NCI-H226 (cell line): ENCODE data around the gene S100P.
"Not testable (repeated sequence)": the region's sequence is repeated elsewhere in the genome, so short reads cannot be mapped to it uniquely, and the experiment has no call there.

ENCODE experiments used
- DNase-seq: peaks from one replicate; pipeline ENCODE4 v3.0.0-alpha.2; 2015

S100P gene

DNA sequence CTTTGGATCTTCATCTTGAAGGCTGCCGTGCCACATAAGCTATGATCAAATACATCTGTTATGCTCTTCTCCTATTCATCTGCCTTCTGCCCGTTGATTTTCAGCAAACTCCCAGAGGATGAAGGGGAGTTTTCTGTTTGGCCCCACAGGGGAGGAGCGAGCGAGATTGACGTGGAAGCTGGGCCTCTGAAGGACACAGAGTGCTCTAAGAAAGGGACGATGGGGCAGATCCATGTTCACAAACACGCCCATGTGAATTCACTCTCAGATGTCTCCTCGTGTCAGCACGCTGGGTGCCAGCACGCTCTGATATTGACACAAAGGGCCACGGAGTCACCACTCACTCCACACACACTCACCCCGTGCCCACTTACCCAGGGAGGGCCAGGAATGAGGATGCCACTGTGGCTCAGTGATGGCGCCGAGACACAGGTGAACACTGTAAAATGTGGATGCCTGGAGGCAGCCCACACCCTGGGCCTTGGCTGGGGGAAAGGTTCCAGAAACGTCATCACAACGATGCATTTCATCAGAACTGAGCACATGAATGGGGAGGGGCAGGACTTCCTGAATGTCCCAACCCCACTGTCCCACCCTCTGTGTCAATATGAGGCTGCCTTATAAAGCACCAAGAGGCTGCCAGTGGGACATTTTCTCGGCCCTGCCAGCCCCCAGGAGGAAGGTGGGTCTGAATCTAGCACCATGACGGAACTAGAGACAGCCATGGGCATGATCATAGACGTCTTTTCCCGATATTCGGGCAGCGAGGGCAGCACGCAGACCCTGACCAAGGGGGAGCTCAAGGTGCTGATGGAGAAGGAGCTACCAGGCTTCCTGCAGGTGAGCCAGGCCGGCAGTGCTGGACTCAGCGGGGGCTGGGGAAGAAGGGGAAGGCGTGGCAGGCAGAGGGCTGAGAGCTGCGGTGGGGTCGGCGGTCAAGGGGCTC is at the start of gene S100P:
TSS of gene S100P (plus strand) at position 648 of the 946 bp plus-strand sequence. CDS start at position 703, 55 bp downstream.
- DNase-seq: no peak

DNA sequence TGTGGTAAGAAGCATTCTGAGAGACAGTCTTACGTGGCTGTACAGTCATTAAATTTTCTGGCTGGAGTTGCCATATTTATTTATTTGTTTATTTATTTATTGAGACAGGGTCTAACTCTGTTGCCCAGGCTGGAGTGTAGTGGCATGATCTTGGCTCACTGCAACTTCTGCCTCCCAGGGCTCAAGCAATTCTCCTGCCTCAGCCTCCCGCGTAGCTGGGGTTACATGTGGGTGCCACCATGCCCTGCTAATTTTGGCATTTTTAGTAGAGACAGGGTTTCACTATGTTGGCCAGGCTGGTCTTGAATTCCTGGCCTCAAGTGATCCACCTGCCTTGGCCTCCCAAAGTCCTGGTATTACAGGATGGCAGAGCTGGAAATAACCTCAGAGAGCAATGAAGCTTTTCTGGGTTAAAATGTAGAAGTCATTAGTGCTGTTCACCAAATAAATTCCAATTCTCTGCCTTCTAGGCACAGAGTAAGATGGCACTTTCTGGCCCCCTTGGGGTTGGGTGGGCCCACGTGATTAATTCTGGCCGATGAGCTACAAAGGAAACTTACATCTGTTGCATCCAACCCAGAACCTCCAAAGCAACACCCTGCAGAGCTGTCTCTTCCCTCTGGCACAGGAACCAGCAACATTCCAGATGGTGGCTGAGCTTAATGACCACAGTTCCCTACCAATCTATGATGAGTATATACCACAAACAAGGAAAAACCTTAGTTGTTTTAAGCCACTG is 48.7 kb upstream of the S100P start:
- no peak for DNase-seq

DNA sequence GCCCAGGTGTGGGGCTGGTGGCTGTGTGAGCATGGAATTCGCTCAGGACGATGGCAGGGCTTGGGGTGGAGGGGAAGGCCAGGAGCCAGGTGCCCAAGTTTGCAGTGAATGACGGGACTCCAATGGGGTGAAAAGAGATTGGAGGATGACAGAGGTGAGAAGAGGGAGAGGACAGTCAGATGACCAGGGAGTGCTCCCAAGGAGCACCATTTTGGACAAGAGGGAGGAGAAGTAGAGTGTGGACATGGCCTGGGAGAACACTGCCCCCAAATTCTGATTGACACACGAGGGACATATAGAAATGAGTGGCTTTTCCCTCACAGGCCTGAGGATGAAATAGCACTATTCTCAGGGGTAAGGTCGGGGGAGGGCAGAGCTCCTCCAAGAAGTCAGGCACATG is 46.5 kb upstream of the S100P start:
- no peak for DNase-seq

DNA sequence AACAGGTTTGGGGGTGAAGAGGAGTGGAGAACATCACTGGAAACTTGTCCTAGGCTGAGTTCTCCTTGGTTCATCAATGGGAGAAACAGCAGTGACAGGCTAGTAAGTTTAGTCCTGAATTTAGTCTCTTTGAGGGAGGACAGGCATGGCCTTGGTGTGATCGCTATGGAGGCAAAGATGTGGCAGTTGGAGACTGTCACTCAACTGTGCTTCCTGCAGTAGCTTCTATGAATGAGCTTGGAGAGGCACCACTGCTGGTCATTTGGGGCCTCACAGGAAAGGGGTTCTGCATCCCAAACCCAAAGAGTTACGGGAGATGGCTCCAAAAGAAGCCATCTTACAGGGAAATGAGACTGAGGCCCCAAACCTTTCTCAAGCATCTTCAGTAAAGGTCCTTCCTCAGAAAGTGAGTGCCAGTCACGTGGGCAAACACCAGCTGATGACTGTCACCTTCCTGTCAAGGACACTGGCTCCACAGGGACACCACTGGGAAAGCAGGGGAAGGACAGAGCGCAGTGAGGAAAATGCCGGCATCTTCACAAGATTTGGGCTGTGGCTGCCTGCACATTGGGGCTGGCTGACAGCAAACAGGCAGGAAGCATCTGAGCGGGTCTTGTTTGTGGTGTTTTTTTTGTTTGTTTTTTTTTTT is 46.0 kb upstream of the S100P start:
- DNase-seq: no peak

DNA sequence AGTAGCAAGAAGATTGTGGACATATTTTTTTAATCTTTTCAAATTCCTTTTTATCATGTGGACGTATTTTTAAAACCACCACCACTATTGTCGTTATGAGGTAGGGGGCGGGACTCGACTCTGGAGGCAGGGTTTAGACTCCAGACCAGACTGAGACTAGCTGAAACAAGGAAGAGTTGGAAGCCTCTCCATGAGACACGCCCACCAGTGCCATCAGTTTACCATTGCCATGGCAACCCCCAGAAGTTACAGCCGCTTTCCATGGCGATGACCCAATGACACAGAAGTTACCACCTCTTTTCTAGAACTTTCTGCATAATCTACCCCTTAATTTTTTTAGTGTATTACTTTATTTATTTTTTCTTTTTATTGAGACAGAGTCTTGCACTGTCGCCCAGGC is 44.5 kb upstream of the S100P start:
- DNase-seq: no peak

DNA sequence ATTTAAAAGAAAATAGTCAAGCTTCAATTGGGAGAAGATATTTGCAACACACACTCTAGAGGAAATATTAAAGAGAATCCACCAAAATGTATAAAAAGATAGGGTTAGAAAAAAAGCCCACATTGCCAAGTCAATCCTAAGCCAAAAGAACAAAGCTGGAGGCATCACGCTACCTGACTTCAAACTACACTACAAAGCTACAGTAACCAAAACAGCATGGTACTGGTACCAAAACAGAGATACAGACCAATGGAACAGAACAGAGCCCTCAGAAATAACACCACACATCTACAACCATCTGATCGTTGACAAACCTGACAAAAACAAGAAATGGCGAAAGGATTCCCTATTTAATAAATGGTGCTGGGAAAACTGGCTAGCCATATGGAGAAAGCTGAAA is 39.5 kb upstream of the S100P start:
- not testable (repeated sequence) for DNase-seq

DNA sequence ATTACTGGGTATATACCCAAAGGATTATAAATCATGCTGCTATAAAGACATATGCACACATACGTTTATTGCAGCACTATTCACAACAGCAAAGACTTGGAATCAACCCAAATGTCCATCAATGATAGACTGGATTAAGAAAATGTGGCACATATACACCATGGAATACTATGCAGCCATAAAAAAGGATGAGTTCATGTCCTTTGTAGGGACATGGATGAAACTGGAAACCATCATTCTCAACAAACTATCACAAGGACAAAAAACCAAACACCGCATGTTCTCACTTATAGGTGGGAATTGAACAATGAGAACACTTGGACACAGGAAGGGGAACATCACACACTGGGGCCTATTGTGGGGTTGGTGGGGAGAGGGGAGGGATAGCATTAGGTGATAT is 38.4 kb upstream of the S100P start:
- DNase-seq: not testable (repeated sequence)

DNA sequence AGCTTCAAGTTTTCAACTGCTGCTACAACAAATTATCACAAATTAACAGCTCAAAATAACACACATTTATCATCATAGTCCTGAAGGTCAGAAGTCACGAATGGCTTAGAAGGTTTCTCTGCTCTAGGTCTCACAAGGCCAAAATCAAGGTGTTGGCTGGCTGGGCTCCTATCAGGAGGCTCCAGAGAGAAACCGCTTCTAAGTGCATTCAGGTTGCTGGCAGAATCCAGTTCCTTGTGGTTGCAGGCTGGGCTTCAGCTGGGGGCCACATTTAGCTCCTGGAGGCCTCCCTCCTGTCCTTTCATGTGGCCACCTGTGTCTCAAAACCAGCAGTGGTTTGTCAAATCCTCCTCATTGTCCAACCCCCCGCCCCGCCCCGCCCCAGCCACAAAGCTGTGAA is 37.8 kb upstream of the S100P start:
- no peak for DNase-seq

DNA sequence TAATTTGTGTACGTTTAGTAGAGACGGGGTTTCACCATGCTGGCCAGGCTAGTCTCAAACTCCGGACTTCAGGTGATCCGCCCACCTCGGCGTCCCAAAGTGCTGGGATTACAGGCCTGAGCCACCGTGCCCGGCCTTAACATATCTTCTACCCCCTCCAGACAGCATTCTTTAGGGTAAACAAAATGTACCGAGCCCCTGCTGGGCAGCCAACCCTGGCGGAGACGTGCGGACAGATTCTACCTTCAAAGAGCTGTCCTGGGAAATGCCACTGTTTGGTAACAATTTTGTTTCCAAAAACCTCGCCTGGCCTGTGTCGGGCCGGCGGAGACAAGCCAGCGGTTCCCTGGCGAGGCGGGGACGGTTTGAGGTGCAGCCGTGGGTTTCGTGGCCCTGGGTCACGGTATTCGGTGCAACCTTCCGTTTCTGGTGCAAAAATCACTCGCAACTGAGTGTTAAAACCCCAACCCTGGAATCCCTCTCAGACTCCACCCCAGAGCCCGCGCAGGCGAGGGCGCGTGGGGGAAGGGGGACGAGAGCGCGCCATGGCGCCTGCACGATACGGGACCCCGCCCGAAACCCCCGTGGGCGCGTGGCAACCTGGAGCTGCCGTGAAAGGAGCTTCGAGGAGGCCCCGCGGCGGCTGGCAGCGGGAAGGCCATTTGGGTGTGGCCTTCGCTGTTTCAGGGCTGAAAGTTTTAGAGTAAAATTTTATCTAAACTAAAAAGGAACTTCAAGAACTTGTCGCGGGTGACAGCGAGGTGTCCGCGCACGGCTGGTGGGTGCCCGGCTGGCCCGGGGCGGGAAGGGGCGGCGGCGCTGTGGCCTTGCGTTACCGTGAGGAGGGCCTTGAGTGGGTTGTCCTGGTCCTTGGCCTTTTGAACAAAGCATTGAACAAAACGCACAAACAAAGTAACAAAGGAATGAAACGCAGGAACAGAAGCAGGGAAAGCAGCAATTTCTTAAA is 36.2 kb upstream of the S100P start:
- no peak for DNase-seq

DNA sequence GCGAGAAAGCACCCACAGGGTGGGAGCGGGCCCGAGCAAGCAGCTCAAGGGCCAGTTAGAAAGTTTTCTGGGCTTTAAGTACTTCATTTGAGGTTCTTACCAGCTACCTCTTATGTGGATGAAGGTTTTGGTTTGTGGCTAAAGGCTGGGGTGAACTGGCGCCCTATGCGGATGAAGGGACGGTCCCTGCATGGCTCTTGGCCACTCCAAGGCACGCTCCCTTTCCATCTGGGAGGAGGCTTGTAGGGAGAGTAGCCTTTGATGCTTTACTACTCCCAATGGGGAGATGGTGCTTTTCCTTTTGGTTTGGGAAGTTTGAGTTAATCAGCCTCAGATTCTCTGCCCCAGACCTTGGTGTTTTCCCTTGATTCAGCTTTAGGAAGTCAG is 35.5 kb upstream of the S100P start:
- DNase-seq: no peak

DNA sequence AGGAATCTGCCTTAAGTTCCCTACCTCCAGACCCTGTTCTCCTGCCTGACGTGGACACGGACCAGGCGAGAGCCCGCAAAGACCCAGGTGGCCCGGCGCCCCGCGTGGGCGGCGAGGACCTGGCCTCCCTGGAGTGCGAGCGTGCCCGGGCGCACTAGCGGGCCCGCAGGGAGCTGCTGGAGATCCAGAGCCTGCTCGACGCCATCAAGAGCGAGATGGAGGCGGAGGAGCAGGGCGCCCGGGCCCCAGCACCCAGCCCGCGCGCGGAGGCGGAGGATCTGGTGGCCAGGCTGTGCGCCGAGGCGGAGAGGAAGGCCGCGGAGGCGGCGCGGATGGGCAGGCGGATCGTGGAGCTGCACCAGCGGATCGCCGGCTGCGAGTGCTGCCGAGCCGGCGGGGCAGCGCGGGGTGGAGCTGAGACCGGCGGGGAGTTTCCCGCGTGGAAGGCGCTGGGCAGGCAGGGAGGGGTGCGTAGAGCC is 35.0 kb upstream of the S100P start:
- DNase-seq: no peak

DNA sequence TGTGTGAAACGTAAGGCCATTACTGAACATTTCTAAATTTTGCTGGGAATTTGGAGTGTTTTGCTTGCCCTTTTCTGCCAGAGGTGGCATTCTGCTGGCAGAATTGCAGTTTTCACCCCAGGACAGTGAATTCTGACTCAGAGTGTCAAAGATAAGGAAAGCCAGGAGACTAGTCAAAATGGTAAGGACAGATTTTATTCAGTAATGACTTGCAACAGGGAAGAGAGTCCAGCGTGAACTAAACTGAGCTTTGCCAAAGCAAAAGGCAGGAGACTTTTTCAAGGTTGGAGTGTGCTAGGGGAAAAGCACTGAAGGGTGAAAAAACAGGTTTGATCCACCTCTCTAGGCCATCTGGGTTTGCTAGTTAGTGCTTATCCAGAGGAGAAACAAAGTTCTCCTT is 33.8 kb upstream of the S100P start:
- no peak for DNase-seq

DNA sequence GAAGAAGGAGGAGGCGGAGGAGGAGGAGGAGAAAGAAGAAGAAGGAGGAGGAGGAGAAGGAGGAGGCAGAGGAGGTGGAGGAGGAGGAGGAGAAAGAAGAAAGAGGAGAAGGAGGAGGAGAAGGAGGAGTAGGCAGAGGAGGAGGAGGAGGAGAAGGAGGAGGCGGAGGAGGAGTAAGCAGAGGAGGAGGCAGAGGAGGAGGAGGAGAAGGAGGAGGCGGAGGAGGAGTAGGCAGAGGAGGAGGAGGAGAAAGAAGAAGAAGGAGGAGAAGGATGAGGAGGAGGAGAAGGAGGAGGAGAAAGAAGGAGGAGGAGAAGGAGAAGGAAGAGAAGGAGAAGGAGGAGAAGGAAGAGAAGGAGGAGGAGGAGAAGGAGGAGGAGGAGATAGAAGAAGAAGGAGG is 33.2 kb upstream of the S100P start:
- peak; percentile 55 for DNase-seq

DNA sequence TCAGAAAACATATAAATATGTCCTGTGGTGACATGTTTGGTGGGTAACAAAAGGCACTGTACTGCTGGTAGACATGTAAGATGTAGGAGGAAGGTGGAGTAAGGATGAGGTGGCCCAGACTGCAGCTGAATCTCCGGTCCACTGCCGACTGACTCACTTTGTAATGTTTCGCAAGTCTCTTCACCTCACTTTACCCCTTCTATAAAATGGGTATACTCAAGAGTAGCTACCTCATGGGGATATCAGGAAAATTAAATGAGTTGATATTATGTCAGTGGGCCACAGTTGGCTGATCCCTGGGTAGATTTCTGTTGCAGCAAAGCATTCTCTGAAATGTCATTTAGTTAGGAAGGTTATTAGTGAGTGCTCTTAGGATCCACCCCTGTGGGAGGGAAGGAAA is 31.1 kb upstream of the S100P start:
- no peak for DNase-seq

DNA sequence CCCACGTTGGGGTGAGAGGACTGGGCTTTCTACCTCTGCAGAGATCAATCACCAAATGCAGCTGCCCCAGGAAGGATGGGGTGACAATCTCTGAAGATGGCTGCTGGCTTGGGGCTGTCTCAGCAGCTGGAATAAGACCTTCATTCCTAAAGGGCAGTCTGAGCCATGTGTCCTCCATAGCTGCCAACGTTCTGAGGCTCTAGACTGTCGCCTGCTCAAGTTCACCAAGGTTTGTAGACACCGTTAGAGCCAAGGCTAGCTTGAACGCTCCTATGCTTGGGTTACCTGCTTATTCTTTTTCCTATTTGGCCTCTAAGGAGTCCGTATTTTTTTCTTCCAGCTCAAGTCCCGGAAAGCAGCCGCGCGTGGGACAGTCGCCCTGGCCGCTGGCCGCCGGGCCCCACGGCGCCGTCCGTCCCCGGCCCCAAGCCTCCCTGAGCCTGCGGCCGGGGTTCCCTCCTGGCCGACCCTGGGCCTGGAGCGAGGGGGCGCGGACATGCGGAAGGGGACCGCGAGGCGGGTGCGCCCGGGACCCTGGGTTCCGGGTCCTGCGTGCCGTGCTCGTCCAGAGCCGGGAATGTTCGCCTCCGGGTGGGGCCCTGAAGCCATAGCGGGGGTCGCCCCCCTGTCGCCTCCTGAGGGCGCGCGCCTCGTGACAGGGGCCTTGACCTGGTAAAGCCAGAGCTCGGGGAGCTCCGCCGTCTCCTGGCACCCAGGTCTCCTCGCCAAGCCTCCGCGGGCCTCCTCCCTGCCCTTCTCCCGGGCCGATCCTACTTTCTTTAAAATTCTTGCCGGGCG is 29.9 kb upstream of the S100P start:
- no peak for DNase-seq

DNA sequence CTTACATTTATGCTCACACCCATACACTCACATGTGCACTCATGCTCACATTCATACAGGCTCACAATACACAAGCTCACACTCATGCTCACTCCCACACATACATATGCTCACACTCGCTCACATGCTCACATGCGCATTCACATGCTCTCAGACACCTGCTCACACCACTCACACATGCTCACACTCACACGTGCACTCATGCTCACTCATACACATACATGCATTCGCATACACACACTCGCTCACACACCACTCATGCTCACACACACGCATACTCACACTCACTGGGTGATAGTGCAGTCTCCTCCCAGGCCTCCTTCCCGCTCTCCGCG is 28.4 kb upstream of the S100P start:
- no peak for DNase-seq

DNA sequence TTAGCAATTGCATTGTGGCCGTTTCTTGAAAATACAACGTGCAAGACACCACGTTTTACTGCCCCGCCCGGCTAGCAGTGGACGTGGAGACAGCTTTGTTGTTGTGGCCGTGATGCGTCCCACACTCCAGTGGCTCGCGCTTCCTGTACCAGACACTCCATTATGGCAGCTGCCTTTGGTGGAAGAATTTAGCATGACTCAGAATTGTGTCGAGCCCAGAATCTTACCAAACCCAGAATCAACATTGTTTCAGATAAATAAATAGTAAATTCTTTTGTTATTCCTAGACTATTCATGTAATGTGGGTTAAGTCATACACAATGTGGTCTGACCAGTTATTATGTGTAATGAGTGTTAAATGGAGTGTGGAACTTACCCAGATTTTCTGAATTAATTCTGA is 25.3 kb upstream of the S100P start:
- no peak for DNase-seq

DNA sequence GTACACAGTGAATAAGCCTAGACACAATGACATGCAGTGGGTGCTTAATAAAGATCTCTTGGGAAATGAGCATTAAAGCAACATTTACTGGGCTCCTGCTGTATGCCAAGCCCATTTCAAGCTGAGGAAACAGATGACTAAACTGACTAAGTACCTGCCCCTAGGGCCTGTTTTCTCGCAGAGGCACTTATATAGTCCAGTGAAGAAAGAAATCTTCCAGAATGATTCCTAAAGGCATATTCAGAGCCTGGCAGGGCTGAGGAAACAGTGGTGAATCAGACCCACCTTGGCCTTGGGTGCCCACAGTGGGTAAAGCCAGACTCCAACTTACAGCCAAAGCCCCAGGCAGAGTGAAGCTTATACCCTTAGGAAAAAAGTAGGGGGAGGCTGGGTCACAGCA is 22.0 kb upstream of the S100P start:
- DNase-seq: peak; percentile 14

DNA sequence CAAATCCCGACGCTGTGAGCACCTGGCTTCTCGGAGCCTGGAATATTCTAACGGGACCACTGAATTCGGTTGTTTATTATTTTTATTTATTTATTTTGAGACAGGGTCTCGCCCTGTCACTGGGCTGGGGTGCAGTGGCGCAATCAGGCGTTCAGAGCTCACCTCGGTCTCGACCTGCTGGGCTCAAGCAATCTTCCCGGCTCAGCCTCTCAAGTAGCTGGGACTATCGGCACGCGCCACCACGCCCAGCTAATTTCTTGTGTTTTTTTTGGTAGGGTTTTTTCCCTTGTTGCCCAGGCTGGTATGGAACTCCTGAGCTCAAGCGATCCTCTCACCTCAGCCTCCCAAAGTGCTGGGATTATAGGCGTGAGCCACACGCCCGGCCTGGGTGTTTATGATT is 21.5 kb upstream of the S100P start:
- no peak for DNase-seq

DNA sequence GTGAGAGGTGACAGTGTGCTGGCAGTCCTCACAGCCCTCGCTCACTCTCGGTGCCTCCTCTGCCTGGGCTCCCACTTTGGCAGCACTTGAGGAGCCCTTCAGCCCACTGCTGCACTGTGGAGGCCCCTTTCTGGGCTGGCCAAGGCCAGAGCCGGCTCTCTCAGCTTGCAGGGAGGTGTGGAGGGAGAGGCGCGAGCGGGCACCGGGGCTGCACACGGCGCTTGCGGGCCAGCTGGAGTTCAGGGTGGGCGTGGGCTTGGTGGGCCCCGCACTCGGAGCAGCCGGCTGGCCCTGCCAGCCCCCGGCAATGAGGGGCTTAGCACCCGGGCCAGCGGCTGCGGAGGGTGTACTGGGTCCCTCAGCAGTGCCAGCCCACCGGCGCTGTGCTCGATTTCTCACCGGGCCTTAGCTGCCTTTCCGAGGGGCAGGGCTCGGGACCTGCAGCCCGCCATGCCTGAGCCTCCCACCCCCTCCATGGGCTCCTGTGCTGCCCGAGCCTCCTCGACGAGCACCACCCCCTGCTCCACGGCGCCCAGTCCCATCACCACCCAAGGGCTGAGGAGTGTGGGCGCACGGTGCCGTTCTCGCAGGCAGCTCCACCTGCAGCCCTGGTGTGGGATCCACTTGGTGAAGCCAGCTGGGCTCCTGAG is 21.0 kb upstream of the S100P start:
- not testable (repeated sequence) for DNase-seq

DNA sequence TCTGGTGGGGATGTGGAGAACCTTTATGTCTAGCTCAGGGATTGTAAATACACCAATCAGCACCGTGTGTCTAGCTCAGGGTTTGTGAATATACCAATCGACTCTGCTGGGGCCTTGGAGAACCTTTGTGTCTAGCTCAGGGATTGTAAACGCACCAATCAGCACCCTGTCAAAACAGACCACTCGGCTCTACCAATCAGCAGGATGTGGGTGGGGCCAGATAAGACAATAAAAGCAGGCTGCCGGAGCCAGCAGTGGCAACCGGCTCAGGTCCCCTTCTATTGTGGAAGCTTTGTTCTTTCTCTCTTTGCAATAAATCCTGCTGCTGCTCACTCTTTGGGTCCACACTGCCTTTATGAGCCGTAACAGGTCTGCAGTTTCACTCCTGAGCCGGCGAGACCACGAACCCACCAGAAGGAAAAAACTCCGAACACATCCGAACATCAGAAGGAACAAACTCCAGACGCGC is 20.5 kb upstream of the S100P start:
- not testable (repeated sequence) for DNase-seq
